Right lobe of liver (tissue), 6 donors: ENCODE measurements around the gene REV3L. TPM values are rescaled to one million over a fixed set of nuclear protein-coding genes. Genes with fewer than 3 reads are reported as not detected.

Source experiments
- ATAC-seq, 4 donors: fragments of 200-7000 bp; cut with Tn5 transposase; one replicate each; pipeline ENCODE4 v1.9.1; 2020; ENCODE audit warnings: mild to moderate bottlenecking in 4 of 4, moderate library complexity in 4 of 4
- DNase-seq, 3 donors: peaks; one replicate each; pipeline ENCODE4 v3.0.0-alpha.2; 2020
- H3K27ac ChIP-seq, 3 donors: fragments of 200-600 bp; one replicate each; pipeline ENCODE4 v1.8.0; 2022
- H3K27me3 ChIP-seq, 2 donors: fragments of 200-600 bp; one replicate each; pipeline ENCODE4 v1.8.0; 2022
- H3K36me3 ChIP-seq, 4 donors: fragments of 200-600 bp; sonication (generic) in 1 of 4; one replicate each; pipeline versions ENCODE4 v1.5.1 to v1.8.0; 2017 to 2022; ENCODE audit warnings: control low read depth in 1 of 4
- H3K4me1 ChIP-seq, 4 donors: fragments of 200-600 bp; sonication (generic) in 1 of 4; one replicate each; pipeline versions ENCODE4 v1.5.1 to v1.8.0; 2017 to 2022; ENCODE audit warnings: control low read depth in 1 of 4
- H3K4me3 ChIP-seq, 3 donors: fragments of 200-600 bp; one replicate each; pipeline ENCODE4 v1.8.0; 2022
- H3K9me3 ChIP-seq, 4 donors: fragments of 200-600 bp; sonication (generic) in 1 of 4; one replicate each; pipeline versions ENCODE4 v1.5.1 to v1.8.0; 2017 to 2022; ENCODE audit warnings: control low read depth in 1 of 4
- CTCF ChIP-seq, 4 donors: fragments of 200-600 bp in 3 of 4; fragments of 450-650 bp in 1 of 4; IDR thresholded peaks; one replicate each; pipeline versions ENCODE4 v1.5.1 to v1.8.0; 2016 to 2022; ENCODE audit warnings: antibody characterized with exemption in 4 of 4, mild to moderate bottlenecking in 2 of 4
- POLR2A ChIP-seq: fragments of 450-650 bp; IDR thresholded peaks from one replicate; pipeline ENCODE4 v1.6.1; 2017; ENCODE audit warnings: antibody characterized with exemption, mild to moderate bottlenecking
- WGBS: methylation state at CpG from one replicate; pipeline ENCODE4 v1.1.6; 2018; ENCODE audit warnings: low coverage, low lambda C conversion rate; ENCODE audit not compliant: insufficient coverage; ENCODE audit errors: missing lambda C conversion rate; 5-methylcytosine and 5-hydroxymethylcytosine counted together
- intact Hi-C, 2 donors: fragments of 100-400 bp; cut with DNase I; formaldehyde crosslinking; loops; one replicate each; pipeline versions ENCODE4 v1.11.2 to v1.14.1; 2022
- total RNA-seq, 6 experiments: library from RNA; depleted of rRNA in 2 of 6; stranded (reverse); fragments of >200 nt in 2 of 6; fragmentation: NEBNext Ultra II Directional in 3 of 6; extraction: Animal tissue kit (Norgen Biotek cat#: 25700) in 3 of 6; gene quantifications; one replicate each; pipeline versions ENCODE4 v1.1.0 to v1.2.4, GENCODE V29; 2016 to 2023
- donor health status: DM: no; HTN: yes; CAD: no.
- donor health status: DM: no; HTN: no; CAD: no.
- donor health status: DM: no; HTN: no; CAD: no.
- donor health status: DM: no; HTN: yes; CAD: no.
- donor health status: DM: no; HTN: yes; CAD: no.

REV3L gene
- total RNA-seq, 6 experiments from 2014 or later, result 9.3 to 21.4 (median 12.5) TPM

GRCh38 chr6:111377558-111378120 is 105.4 kb downstream of the REV3L start:
- Histone ChIP-seq H3K27me3 (no peaks in the 10 kb centered on the region), H3K27ac (no peak overlapping the region), H3K36me3 (peaks cover 0 to 32% (median 3%) of the 10 kb centered on the region in 4 donors), H3K4me3 (no peak overlapping the region), H3K9me3 (no peaks in the 10 kb centered on the region), H3K4me1 (no peaks in the 10 kb centered on the region)
- ATAC-seq (no peak), DNase-seq (no peak)
- 85% methylated on average over 2 of the region's 2 CpGs for WGBS
- intact Hi-C loops, result no loop called here
- no peak for TF ChIP-seq POLR2A
- TF ChIP-seq CTCF (IDR thresholded peaks at IDR 0.05), result no peak

DNA sequence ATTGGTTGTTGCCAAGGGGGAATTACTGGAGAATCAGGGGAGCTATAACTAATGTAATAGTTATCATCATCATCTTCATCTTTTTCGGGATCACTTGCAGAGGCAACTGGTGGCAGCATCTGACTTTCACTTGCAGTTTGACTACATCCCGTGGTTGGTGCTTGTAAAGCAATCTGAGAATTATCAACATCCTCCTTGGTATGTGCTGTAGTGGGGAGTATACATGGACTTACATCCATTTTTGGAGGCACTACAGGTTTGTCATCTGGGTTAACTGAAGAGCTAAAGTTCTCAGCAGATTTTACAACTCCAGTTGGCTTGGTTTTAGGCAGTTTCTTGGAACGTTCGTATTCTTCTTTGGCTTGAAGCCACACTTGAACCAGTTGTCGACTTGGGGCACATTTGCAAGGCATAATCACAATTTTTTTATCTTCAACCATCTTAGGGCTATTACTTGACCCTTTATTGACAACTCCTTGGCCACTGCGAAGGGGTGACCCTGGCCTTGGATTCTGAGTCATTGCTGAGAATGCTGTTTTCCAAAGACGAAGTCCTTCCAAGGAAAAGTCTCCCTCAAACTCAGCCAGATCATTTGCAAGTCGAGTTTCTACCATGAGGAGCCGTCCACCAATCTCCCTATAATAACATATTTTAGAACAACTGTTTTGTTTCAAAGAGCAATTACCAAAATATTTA is 115.5 kb downstream of the REV3L start:
- no peaks in the 10 kb centered on the region for H3K27me3 ChIP-seq
- ATAC-seq (no peak), DNase-seq (no peak)
- no peak overlapping the region for H3K4me3 ChIP-seq
- no peak overlapping the region for H3K27ac ChIP-seq
- no peaks in the 10 kb centered on the region for H3K4me1 ChIP-seq
- no peaks in the 10 kb centered on the region for H3K9me3 ChIP-seq
- TF ChIP-seq POLR2A (no peak), CTCF (IDR thresholded peaks at IDR 0.05) (no peak)
- WGBS, result 81% methylated on average over 9 of the region's 9 CpGs
- H3K36me3 ChIP-seq, result no peaks in the 10 kb centered on the region
- intact Hi-C loops, result loop anchor here in 1 of 2 donors (10.0 kb wide), 1 partner anchor 277 kb away; no protein-coding TSS in a partner anchor

DNA sequence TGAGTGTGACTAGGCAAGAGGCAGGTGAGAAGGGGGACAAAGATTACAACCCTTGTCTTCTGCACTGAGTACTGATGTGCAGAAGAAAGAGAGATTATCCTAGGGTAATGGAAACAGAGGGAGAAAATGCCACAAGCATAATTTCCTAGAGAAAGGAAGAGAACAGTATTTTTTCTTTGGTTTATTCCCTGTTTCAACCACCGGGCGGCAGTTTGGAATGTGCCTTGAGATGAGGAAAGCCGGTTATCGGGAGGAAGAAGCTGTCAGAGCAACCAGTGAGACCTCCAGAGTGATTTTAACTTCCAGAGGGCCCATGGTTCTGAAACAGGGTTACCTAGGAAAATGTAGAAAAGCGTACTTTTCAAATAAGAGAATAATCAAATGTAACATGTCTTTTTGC is 121.4 kb downstream of the REV3L start:
- H3K36me3 ChIP-seq, result no peaks in the 10 kb centered on the region
- intact Hi-C loops, result loop anchor here in 1 of 2 donors (10.0 kb wide), 1 partner anchor 283 kb away; no protein-coding TSS in a partner anchor
- H3K27ac ChIP-seq, result no peak overlapping the region
- ATAC-seq (peak; percentile 60 to 80 (median 67)), DNase-seq (peak in 1 of 3 donors; percentile 21)
- TF ChIP-seq POLR2A, result no peak
- TF ChIP-seq CTCF (IDR thresholded peaks at IDR 0.05), result peak; percentile 29 to 41 (median 40)
- WGBS, result 36% methylated on average over 5 of the region's 5 CpGs
- H3K9me3 ChIP-seq, result no peaks in the 10 kb centered on the region
- H3K4me3 ChIP-seq, result no peak overlapping the region
- H3K4me1 ChIP-seq, result peaks cover 0 to 5% (median 0%) of the 10 kb centered on the region in 4 donors
- H3K27me3 ChIP-seq, result no peaks in the 10 kb centered on the region

- WGBS, result 60% methylated on average over 1 of the region's 1 CpG
- no peak for ATAC-seq
- H3K36me3 ChIP-seq, result no peaks in the 10 kb centered on the region
Observed at GRCh38 chr6:111358454-111358853, 124.6 kb downstream of the REV3L start.

More at GRCh38 chr6:111358454-111358853, 124.6 kb downstream of the REV3L start:
- Histone ChIP-seq H3K4me3 (no peak overlapping the region), H3K9me3 (no peaks in the 10 kb centered on the region), H3K4me1 (peaks cover 0 to 12% (median 0%) of the 10 kb centered on the region in 4 donors), H3K27me3 (no peaks in the 10 kb centered on the region), H3K27ac (no peak overlapping the region)
- TF ChIP-seq POLR2A (no peak), CTCF (IDR thresholded peaks at IDR 0.05) (no peak)
- no peak for DNase-seq
- intact Hi-C loops, result no loop called here
